GM23338 (cell line): Measurements from ENCODE around the gene RPS6KA5. TPM values are rescaled to one million over a fixed set of nuclear protein-coding genes. Genes with fewer than 3 reads are reported as not detected.

ENCODE experiments used
- ATAC-seq: fragments of 200-7000 bp; cut with Tn5 transposase; 3 replicates; pipeline ENCODE4 v1.9.1; 2020
- DNase-seq: peaks from one replicate; pipeline ENCODE4 v3.0.0-alpha.2; 2015; ENCODE audit warnings: low spot score
- H2AFZ ChIP-seq: fragments of 200-600 bp; sonication (generic); 2 replicates; pipeline ENCODE4 v1.8.0; 2016; ENCODE audit warnings: antibody characterized with exemption, mild to moderate bottlenecking, moderate library complexity
- H3F3A ChIP-seq: fragments of 200-600 bp; sonication (generic); replicated peaks from 2 replicates; pipeline ENCODE4 v1.8.0; 2017; ENCODE audit warnings: antibody characterized with exemption, mixed run types, low read depth
- H3K27ac ChIP-seq: fragments of 200-600 bp; sonication (generic); 2 replicates; pipeline ENCODE4 v1.6.1; 2016; ENCODE audit warnings: low read depth
- H3K27me3 ChIP-seq: fragments of 200-600 bp; sonication (generic); 2 replicates; pipeline ENCODE4 v1.8.0; 2016; ENCODE audit warnings: mild to moderate bottlenecking, mixed run types, moderate library complexity; ENCODE audit not compliant: insufficient read depth
- H3K36me3 ChIP-seq: fragments of 200-600 bp; sonication (generic); 2 replicates; pipeline ENCODE4 v1.8.0; 2016; ENCODE audit warnings: mild to moderate bottlenecking; ENCODE audit not compliant: insufficient read depth
- H3K4me1 ChIP-seq: fragments of 200-600 bp; sonication (generic); 2 replicates; pipeline ENCODE4 v1.8.0; 2016; ENCODE audit warnings: mild to moderate bottlenecking, moderate library complexity; ENCODE audit not compliant: insufficient read depth
- H3K4me2 ChIP-seq: fragments of 200-600 bp; sonication (generic); 2 replicates; pipeline ENCODE4 v1.7.1; 2017; ENCODE audit warnings: mixed run types
- H3K4me3 ChIP-seq: fragments of 200-600 bp; sonication (generic); 2 replicates; pipeline ENCODE4 v1.6.1; 2016; ENCODE audit warnings: mixed run types
- H3K79me2 ChIP-seq: fragments of 200-600 bp; sonication (generic); replicated peaks from 2 replicates; pipeline ENCODE4 v1.8.0; 2017; ENCODE audit warnings: mild to moderate bottlenecking; ENCODE audit not compliant: insufficient read depth
- H3K9me2 ChIP-seq: fragments of 200-600 bp; sonication (generic); 2 replicates; pipeline ENCODE4 v1.8.0; 2017; ENCODE audit not compliant: insufficient read depth
- H4K20me1 ChIP-seq: fragments of 200-600 bp; sonication (generic); replicated peaks from 2 replicates; pipeline ENCODE4 v1.8.0; 2017; ENCODE audit warnings: mild to moderate bottlenecking; ENCODE audit not compliant: insufficient read depth
- H3K27ac Mint-ChIP-seq: 2 replicates; pipeline ENCODE4 v1.8.0; 2020; ENCODE audit warnings: inconsistent platforms, mild to moderate bottlenecking, moderate library complexity, mixed read lengths
- H3K27me3 Mint-ChIP-seq: 3 replicates; pipeline ENCODE4 v1.8.0; 2022; ENCODE audit warnings: low read depth, mild to moderate bottlenecking, moderate library complexity, mixed read lengths, inconsistent platforms; ENCODE audit not compliant: insufficient read depth, poor library complexity
- H3K36me3 Mint-ChIP-seq: 3 replicates; pipeline ENCODE4 v1.8.0; 2021; ENCODE audit warnings: low read depth, mild to moderate bottlenecking, inconsistent platforms, moderate library complexity, mixed read lengths
- H3K4me1 Mint-ChIP-seq: 3 replicates; pipeline ENCODE4 v1.8.0; 2020; ENCODE audit warnings: mild to moderate bottlenecking, inconsistent platforms, mixed read lengths
- H3K4me3 Mint-ChIP-seq: 3 replicates; pipeline ENCODE4 v1.8.0; 2021; ENCODE audit warnings: moderate library complexity, mild to moderate bottlenecking, inconsistent platforms, mixed read lengths
- H3K9me3 Mint-ChIP-seq: 3 replicates; pipeline ENCODE4 v1.8.0; 2020; ENCODE audit warnings: moderate library complexity, mild to moderate bottlenecking, inconsistent platforms, mixed read lengths
- CREB1 ChIP-seq: fragments of 250-450 bp; sonication (Bioruptor Pico); IDR thresholded peaks from 2 replicates; pipeline ENCODE4 v1.5.0; 2020; ENCODE audit warnings: low read depth, mild to moderate bottlenecking, moderate library complexity
- EZH2 ChIP-seq: fragments of 200-600 bp; sonication (generic); IDR thresholded peaks from one replicate; pipeline ENCODE4 v1.8.0; 2017; ENCODE audit warnings: antibody characterized with exemption, mild to moderate bottlenecking, low read depth; ENCODE audit not compliant: unreplicated experiment
- JUNB ChIP-seq: IDR thresholded peaks from one replicate; pipeline ENCODE4 v1.6.1; 2016; ENCODE audit warnings: antibody characterized with exemption; ENCODE audit not compliant: unreplicated experiment
- NANOG ChIP-seq: IDR thresholded peaks from 2 replicates; pipeline ENCODE4 v1.6.1; 2016; ENCODE audit warnings: antibody characterized with exemption, borderline replicate concordance
- polyA plus RNA-seq: library from polyadenylated mRNA; unstranded; fragments of >200 nt; fragmentation: Nextera tagmentation; extraction: Ambion mirVana; gene quantifications from 2 replicates; pipeline ENCODE4 v1.2.1, GENCODE V29; 2016
- total RNA-seq: library from RNA; depleted of rRNA; stranded (reverse); fragments of >200 nt; shearing (Covaris generic); gene quantifications from 2 replicates; pipeline ENCODE4 v1.2.3, GENCODE V29; 2014
- TF ChIP-seq, protein P1 (sequence below): IDR thresholded peaks from one replicate; pipeline ENCODE4 v1.6.1; 2018; ENCODE audit warnings: antibody characterized with exemption; ENCODE audit not compliant: unreplicated experiment
- TF ChIP-seq, protein P2 (sequence below), 2 experiments: fragments of 200-600 bp in 1 of 2; sonication (generic) in 1 of 2; conservative IDR thresholded peaks; 2 replicates each; pipeline versions ENCODE4 v1.5.1 to v1.6.1; 2016 to 2017; ENCODE audit warnings: antibody characterized with exemption in 2 of 2, low read depth in 2 of 2, mild to moderate bottlenecking in 2 of 2, moderate library complexity in 1 of 2
- TF ChIP-seq, protein P3 (sequence below): IDR thresholded peaks from 2 replicates; pipeline ENCODE4 v1.6.1; 2016; ENCODE audit warnings: antibody characterized with exemption

RPS6KA5 gene
- total and polyA plus RNA-seq, 2 experiments from 2014 or later: 2.1 to 2.4 TPM

DNA sequence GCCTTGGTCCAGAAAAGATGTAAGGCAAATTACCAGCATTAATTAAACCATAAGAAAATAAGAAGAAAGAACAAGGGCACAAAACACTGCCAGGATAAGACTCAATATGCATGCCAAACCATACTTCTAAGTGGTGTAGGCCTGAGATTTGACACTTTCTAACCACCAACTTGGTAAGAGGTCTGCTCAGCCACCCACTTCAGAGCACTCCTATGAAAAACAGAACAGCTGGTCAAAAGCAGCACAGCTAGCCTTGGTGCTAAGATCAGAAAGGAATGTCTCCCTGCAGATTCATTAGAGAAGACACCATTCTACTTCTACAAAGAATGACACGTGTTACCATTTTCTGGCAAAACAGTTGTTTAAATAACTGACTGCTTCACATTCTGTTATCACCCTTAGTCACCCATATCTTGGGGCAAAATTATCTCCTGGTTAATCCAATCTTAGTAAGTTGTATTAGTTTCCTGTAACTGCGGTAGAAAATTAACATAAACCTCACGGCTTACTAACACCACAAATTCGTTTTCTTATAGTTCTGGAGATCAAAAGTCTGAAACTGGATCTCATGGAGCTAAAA lies 13.2 kb downstream of the RPS6KA5 start (continued):
- TF ChIP-seq, protein P1, sequence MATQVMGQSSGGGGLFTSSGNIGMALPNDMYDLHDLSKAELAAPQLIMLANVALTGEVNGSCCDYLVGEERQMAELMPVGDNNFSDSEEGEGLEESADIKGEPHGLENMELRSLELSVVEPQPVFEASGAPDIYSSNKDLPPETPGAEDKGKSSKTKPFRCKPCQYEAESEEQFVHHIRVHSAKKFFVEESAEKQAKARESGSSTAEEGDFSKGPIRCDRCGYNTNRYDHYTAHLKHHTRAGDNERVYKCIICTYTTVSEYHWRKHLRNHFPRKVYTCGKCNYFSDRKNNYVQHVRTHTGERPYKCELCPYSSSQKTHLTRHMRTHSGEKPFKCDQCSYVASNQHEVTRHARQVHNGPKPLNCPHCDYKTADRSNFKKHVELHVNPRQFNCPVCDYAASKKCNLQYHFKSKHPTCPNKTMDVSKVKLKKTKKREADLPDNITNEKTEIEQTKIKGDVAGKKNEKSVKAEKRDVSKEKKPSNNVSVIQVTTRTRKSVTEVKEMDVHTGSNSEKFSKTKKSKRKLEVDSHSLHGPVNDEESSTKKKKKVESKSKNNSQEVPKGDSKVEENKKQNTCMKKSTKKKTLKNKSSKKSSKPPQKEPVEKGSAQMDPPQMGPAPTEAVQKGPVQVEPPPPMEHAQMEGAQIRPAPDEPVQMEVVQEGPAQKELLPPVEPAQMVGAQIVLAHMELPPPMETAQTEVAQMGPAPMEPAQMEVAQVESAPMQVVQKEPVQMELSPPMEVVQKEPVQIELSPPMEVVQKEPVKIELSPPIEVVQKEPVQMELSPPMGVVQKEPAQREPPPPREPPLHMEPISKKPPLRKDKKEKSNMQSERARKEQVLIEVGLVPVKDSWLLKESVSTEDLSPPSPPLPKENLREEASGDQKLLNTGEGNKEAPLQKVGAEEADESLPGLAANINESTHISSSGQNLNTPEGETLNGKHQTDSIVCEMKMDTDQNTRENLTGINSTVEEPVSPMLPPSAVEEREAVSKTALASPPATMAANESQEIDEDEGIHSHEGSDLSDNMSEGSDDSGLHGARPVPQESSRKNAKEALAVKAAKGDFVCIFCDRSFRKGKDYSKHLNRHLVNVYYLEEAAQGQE: no peak
- TF ChIP-seq, protein P2, sequence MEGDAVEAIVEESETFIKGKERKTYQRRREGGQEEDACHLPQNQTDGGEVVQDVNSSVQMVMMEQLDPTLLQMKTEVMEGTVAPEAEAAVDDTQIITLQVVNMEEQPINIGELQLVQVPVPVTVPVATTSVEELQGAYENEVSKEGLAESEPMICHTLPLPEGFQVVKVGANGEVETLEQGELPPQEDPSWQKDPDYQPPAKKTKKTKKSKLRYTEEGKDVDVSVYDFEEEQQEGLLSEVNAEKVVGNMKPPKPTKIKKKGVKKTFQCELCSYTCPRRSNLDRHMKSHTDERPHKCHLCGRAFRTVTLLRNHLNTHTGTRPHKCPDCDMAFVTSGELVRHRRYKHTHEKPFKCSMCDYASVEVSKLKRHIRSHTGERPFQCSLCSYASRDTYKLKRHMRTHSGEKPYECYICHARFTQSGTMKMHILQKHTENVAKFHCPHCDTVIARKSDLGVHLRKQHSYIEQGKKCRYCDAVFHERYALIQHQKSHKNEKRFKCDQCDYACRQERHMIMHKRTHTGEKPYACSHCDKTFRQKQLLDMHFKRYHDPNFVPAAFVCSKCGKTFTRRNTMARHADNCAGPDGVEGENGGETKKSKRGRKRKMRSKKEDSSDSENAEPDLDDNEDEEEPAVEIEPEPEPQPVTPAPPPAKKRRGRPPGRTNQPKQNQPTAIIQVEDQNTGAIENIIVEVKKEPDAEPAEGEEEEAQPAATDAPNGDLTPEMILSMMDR (conservative IDR thresholded peaks at IDR 0.05; ENCODE audit: low read depth in 2 of 2): no peak

DNA sequence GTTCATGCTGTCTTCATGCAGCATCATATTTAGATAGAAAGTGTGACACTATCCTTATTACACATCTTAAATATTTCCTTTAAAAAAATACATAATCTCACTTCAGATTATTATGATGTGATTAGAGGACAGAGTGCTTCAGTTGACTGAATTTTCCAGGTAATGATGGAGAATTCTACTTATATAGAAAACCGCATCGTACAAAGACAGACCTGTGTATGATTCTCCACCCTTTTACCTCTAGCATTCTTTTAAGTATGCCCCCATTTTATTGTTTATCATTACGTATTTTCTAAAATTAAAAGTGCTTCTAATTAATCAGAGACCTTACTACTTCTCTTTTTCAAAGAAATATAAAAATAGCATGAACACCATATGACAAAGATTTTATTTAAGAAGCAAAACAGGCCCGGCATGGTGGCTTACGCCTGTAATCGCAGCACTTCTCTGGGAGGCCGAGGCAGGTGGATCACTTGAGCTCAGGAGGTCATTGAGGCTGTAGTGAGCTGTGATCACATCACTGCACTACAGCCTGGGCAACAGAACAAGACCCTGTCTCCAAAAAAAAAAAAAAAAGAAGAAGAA lies 13.9 kb downstream of the RPS6KA5 start:
- TF ChIP-seq, protein P3, sequence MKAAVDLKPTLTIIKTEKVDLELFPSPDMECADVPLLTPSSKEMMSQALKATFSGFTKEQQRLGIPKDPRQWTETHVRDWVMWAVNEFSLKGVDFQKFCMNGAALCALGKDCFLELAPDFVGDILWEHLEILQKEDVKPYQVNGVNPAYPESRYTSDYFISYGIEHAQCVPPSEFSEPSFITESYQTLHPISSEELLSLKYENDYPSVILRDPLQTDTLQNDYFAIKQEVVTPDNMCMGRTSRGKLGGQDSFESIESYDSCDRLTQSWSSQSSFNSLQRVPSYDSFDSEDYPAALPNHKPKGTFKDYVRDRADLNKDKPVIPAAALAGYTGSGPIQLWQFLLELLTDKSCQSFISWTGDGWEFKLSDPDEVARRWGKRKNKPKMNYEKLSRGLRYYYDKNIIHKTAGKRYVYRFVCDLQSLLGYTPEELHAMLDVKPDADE: no peak
- TF ChIP-seq EZH2 (no peak), CREB1 (CRISPR knock-in tag) (no peak), NANOG (no peak), JUNB (no peak)
- ATAC-seq: no peak
- peaks cover 8% of the 10 kb centered on the region; the same call in 2 of the 3 replicates for H3K4me1 Mint-ChIP-seq
- no peaks in the 10 kb centered on the region for H3K79me2 ChIP-seq
- H3K36me3 ChIP-seq: no peaks in the 10 kb centered on the region
- H3F3A ChIP-seq: no peaks in the 10 kb centered on the region
- no peaks in the 10 kb centered on the region for H3K27me3 Mint-ChIP-seq
- H3K9me3 Mint-ChIP-seq: no peaks in the 10 kb centered on the region
- no peak overlapping the region for H3K4me2 ChIP-seq
- H3K4me1 ChIP-seq: no peaks in the 10 kb centered on the region
- H3K9me2 ChIP-seq: no peaks in the 10 kb centered on the region
- H3K4me3 ChIP-seq: no peak overlapping the region
- H3K27ac ChIP-seq: no peak overlapping the region
- no peak overlapping the region for H3K27ac Mint-ChIP-seq
- H3K27me3 ChIP-seq: no peaks in the 10 kb centered on the region
- no peak overlapping the region for H3K4me3 Mint-ChIP-seq
- no peak for DNase-seq
- no peak overlapping the region for H2AFZ ChIP-seq
- H3K36me3 Mint-ChIP-seq: no peaks in the 10 kb centered on the region
- 0 out of 2 replicates have a peak, but pooled peaks cover 2% of the 10 kb centered on the region for H4K20me1 ChIP-seq
